Measurements from ENCODE around the gene PPM1B. TPM values are rescaled to one million over a fixed set of nuclear protein-coding genes. Genes with fewer than 3 reads are reported as not detected.

PPM1B gene
- total and polyA plus RNA-seq, 10 of the 15 experiments (the other 5 are each of a cell fraction or from before 2014, with no cell fraction given), result 12.5 to 53.4 (median 33.7) TPM

DNA sequence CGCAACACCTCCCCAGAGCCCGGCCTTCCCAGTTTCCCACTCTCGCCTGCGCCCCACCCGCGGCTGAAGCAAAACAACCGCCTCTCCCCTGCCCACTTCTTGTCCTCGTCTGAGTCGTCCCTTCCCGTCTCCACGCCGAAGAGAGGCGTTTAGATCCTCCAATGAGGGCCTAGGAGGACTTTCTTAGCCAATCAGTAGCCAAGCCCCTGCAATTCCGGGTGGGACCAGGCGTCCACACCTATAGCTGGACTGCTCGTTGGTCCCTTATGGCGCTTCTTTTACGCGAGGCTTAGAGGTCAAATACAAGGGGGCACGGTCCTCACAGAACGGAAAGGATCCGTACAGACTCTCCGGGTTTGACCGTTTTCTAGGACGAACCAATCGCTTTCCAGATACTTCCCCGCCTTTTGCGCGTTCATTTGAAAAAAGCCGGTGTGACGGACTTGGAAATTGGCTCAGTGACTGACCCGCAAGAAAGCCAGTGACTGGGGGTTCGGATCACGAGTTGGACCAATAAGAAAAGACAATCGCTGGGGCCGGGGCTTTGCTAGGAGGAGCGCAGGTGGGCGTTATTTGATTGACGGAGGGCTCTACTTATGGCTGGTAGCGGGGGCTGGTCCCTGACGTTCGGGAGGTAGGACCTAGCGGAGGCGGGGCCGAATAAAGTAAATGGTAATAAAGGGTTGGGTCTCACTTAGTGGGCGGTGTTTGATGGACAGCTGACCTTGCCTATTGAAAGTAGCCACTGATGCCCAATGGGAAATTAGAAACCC is 581 bp upstream of the PPM1B start (continued):
- TF ChIP-seq BCLAF1 (IDR thresholded peaks at IDR 0.05), result no peak
- TF ChIP-seq, protein P1, sequence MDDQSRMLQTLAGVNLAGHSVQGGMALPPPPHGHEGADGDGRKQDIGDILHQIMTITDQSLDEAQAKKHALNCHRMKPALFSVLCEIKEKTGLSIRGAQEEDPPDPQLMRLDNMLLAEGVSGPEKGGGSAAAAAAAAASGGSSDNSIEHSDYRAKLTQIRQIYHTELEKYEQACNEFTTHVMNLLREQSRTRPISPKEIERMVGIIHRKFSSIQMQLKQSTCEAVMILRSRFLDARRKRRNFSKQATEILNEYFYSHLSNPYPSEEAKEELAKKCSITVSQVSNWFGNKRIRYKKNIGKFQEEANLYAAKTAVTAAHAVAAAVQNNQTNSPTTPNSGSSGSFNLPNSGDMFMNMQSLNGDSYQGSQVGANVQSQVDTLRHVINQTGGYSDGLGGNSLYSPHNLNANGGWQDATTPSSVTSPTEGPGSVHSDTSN (IDR thresholded peaks at IDR 0.05; ENCODE audit: insufficient replicate concordance, low read depth, low read length), result peak; percentile 96
- TF ChIP-seq MYC (IDR thresholded peaks at IDR 0.05; ENCODE audit: insufficient read depth, insufficient read length, insufficient replicate concordance, low read length, severe bottlenecking), result no peak
- TF ChIP-seq, protein P2, sequence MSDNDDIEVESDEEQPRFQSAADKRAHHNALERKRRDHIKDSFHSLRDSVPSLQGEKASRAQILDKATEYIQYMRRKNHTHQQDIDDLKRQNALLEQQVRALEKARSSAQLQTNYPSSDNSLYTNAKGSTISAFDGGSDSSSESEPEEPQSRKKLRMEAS (IDR thresholded peaks at IDR 0.05; ENCODE audit: low read depth, low read length), result no peak; the same call in 1 of the 2 replicates
- TF ChIP-seq, protein P3, sequence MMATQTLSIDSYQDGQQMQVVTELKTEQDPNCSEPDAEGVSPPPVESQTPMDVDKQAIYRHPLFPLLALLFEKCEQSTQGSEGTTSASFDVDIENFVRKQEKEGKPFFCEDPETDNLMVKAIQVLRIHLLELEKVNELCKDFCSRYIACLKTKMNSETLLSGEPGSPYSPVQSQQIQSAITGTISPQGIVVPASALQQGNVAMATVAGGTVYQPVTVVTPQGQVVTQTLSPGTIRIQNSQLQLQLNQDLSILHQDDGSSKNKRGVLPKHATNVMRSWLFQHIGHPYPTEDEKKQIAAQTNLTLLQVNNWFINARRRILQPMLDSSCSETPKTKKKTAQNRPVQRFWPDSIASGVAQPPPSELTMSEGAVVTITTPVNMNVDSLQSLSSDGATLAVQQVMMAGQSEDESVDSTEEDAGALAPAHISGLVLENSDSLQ (IDR thresholded peaks at IDR 0.05), result peak; percentile 100
- TF ChIP-seq SMC3 (IDR thresholded peaks at IDR 0.05; ENCODE audit: borderline replicate concordance, low read length), result no peak
- TF ChIP-seq REST (IDR thresholded peaks at IDR 0.05; ENCODE audit: low read depth, low read length), result no peak

Measured in GM12878 (cell line).